ENCODE results near the gene STK32C.
"Not testable (repeated sequence)": the region's sequence is repeated elsewhere in the genome, so short reads cannot be mapped to it uniquely, and the experiment has no call there.

DNA sequence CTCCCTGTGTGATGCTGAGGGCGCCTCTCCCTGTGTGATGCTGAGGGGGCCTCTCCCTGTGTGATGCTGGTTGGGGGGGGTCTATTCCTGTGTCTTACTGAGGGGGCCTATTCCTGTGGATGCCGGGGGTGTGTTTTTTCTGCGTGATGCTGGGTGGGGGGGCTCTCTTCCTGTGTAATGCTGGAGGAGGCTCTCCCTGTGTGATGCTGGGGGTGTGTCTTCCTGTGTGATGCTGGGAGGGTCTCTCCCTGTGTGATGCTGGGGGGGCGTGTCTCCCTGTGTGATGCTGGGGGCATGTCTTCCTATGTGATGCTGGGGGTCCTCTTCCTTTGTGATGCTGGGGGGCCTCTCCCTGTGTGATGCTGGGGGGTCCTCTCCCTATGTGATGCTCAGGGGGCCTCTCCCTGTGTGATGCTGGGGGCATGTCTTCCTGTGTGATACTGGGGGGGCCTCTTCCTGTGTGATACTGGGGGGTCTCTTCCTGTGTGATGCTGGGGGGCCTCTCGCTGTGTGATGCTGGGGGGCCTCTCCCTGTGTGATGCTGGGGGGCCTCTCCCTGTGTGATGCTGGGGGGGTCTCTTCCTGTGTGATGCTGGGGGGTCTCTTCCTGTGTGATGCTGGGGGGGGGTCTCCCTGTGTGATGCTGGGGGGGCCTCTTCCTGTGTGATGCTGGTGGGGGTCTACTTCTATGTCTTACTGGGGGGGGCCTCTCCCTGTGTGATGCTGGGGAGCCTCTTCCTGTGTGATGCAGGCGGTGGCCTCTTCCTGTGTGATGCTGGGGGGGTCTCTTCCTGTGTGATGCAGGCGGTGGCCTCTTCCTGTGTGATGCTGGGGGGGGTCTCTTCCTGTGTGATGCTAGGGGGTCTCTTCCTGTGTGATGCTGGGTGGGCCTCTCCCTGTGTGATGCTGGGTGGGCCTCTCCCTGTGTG, 148.2 kb downstream of the STK32C start:
- not testable (repeated sequence) for TF ChIP-seq EZH2, EZH2phosphoT487 (IDR thresholded peaks at IDR 0.05)
- TF ChIP-seq, protein P1, sequence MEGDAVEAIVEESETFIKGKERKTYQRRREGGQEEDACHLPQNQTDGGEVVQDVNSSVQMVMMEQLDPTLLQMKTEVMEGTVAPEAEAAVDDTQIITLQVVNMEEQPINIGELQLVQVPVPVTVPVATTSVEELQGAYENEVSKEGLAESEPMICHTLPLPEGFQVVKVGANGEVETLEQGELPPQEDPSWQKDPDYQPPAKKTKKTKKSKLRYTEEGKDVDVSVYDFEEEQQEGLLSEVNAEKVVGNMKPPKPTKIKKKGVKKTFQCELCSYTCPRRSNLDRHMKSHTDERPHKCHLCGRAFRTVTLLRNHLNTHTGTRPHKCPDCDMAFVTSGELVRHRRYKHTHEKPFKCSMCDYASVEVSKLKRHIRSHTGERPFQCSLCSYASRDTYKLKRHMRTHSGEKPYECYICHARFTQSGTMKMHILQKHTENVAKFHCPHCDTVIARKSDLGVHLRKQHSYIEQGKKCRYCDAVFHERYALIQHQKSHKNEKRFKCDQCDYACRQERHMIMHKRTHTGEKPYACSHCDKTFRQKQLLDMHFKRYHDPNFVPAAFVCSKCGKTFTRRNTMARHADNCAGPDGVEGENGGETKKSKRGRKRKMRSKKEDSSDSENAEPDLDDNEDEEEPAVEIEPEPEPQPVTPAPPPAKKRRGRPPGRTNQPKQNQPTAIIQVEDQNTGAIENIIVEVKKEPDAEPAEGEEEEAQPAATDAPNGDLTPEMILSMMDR (IDR thresholded peaks at IDR 0.05) = not testable (repeated sequence)

All from neural progenitor cell (in vitro differentiated cells).